DOHH2 (cell line): ENCODE data around the gene ST3GAL2.
"Not testable (repeated sequence)": the region's sequence is repeated elsewhere in the genome, so short reads cannot be mapped to it uniquely, and the experiment has no call there.

Experiments
- CTCF ChIP-seq: fragments of 200-600 bp; sonication (generic); IDR thresholded peaks from one replicate; pipeline ENCODE4 v1.5.1; 2014; ENCODE audit warnings: antibody characterized with exemption, mild to moderate bottlenecking, low read depth, low read length; ENCODE audit not compliant: poor library complexity, severe bottlenecking
- EZH2phosphoT487 ChIP-seq: fragments of 200-600 bp; sonication (generic); IDR thresholded peaks from 2 replicates; pipeline ENCODE4 v1.6.1; 2017; ENCODE audit warnings: borderline replicate concordance, mild to moderate bottlenecking, antibody characterized with exemption, low read length, moderate library complexity, mixed read lengths

GRCh38 chr16:70451004-70451340 lies 12.1 kb upstream of the ST3GAL2 start:
- not testable (repeated sequence) for TF ChIP-seq CTCF, EZH2phosphoT487
